Neural progenitor cell (in vitro differentiated cells): Measurements from ENCODE around the gene IQSEC2.

Experiments
- EZH2phosphoT487 ChIP-seq: fragments of 200-600 bp; sonication (generic); IDR thresholded peaks from 2 replicates; pipeline ENCODE4 v1.6.1; 2017; ENCODE audit warnings: antibody characterized with exemption
- TF ChIP-seq, protein P1 (sequence below): fragments of 200-600 bp; sonication (generic); IDR thresholded peaks from 2 replicates; pipeline ENCODE4 v1.5.1; 2017; ENCODE audit warnings: antibody characterized with exemption, mild to moderate bottlenecking

DNA sequence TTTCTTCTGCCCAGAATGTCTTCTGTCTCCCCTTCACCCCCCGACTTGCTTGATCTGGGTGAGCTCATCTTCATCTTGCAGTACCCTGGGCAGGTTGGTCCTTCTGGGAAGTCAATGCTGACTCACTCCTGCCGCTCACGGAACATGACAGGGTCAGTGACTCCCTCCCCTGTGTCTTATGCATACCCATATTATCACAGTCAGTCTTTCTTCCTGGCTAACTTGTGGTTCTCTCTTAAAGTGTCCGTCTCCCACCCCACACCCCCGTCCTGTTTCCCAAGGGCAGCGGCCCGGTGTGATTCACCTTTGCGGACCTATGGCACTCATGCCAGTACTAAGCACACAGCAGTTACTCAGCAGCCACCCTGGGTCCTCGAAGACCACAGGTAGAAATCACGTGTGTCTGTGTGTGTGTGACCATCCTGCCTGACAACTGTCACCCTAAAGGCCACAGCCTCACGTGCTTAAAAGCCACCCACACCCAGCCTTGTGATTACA, 17.7 kb downstream of the IQSEC2 start:
- no peak for TF ChIP-seq EZH2phosphoT487
- TF ChIP-seq, protein P1, sequence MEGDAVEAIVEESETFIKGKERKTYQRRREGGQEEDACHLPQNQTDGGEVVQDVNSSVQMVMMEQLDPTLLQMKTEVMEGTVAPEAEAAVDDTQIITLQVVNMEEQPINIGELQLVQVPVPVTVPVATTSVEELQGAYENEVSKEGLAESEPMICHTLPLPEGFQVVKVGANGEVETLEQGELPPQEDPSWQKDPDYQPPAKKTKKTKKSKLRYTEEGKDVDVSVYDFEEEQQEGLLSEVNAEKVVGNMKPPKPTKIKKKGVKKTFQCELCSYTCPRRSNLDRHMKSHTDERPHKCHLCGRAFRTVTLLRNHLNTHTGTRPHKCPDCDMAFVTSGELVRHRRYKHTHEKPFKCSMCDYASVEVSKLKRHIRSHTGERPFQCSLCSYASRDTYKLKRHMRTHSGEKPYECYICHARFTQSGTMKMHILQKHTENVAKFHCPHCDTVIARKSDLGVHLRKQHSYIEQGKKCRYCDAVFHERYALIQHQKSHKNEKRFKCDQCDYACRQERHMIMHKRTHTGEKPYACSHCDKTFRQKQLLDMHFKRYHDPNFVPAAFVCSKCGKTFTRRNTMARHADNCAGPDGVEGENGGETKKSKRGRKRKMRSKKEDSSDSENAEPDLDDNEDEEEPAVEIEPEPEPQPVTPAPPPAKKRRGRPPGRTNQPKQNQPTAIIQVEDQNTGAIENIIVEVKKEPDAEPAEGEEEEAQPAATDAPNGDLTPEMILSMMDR: no peak
